ENCODE results near the gene MAN2B1. TPM values are rescaled to one million over a fixed set of nuclear protein-coding genes. Genes with fewer than 3 reads are reported as not detected.
"Not testable (repeated sequence)": the region's sequence is repeated elsewhere in the genome, so short reads cannot be mapped to it uniquely, and the experiment has no call there.

MAN2B1 gene
- total RNA-seq, 1 experiment from 2014 or later, result 37.5 TPM

DNA sequence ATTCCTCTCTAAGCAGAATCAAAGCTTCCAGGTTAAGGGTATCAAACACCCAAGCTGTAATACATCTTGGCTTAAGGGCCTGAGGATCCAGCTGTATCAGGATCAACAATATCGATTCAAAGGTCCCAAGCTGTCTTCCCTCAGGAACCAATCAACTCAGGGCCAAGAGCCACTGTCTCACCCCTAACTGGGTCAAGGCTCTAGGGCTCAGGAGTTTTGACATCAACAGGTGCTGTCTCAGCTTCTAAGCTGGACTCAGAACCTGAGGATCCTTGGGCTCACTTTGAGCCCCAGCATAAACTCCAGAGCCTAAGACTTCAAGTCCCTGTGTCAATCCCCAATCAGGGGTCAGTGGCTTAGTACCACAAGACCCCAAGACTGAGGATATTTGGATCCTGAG, 29.0 kb upstream of the MAN2B1 start:
- no peaks in the 10 kb centered on the region for H3K9me3 ChIP-seq
- H3K4me3 ChIP-seq, result peak overlapping the region; percentile 82
- DNase-seq, result no peak
- peaks cover 37% of the 10 kb centered on the region for H3K36me3 ChIP-seq
- H3K27me3 ChIP-seq, result no peaks in the 10 kb centered on the region

DNA sequence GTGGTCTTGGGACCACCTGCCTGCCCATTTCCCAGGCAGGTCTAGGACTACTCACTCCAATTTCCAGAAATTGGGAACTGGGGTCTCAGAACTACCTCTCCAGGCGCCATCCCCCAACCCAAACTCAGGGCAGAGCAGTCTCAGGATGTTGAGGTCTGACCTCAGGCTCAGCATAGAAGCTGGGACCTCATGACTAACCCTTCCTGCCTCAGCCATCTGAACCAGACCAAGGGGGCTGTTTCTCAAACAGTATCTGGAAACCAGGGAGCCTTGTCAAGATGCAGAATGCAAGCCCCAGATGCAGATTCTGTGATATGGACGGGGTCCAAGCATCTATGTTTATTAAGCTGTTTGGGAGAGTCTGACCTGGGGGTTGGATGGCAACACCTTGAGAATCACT, 28.6 kb upstream of the MAN2B1 start:
- Histone ChIP-seq H3K9me3 (no peaks in the 10 kb centered on the region), H3K4me3 (peak overlapping the region; percentile 82), H3K36me3 (peaks cover 34% of the 10 kb centered on the region), H3K27me3 (no peaks in the 10 kb centered on the region)
- no peak for DNase-seq

DNA sequence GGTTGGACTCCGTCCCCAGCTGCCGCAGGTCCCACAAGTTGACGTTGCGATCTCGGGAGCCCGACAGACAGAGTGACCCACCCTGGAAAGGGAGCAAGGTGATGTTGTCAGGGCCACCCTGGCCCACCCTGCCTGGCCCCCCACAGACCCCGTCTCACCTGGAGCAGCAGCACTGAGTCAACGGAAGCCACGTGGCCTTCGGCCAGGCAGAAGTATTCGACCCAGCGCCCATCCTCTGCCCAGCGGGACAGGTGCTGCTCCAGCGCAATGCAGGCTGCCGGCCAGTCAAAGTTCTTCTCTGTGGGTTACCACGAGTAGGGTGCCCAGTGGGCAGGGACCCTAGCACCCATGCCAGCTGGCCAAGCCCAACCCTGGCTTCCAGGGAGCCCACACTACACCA, 28.1 kb upstream of the MAN2B1 start:
- peaks cover 32% of the 10 kb centered on the region for H3K36me3 ChIP-seq
- H3K9me3 ChIP-seq, result no peaks in the 10 kb centered on the region
- no peak overlapping the region for H3K4me3 ChIP-seq
- H3K27me3 ChIP-seq, result no peaks in the 10 kb centered on the region
- DNase-seq, result no peak

DNA sequence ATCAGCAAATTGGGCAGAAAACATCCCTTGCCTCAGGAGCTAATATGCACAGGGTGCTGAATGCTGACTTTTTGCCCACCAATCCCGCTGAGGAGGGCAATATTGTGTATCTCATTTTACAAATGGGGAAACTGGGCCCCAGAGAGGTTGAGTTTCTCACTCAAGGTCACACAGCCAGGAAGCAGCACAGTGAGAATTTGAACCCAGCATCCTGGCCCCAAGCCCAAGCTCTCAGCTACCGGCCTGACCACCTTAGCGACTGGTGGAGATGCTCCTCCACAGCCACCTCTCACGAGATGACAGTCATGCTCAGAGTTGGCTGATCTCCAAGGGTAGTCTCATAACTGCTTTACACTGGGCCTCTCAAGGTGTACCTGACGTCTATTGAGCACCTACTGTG, 26.4 kb upstream of the MAN2B1 start:
- Histone ChIP-seq H3K27me3 (no peaks in the 10 kb centered on the region), H3K9me3 (no peaks in the 10 kb centered on the region), H3K4me3 (no peak overlapping the region), H3K36me3 (peaks cover 31% of the 10 kb centered on the region)
- DNase-seq, result no peak

DNA sequence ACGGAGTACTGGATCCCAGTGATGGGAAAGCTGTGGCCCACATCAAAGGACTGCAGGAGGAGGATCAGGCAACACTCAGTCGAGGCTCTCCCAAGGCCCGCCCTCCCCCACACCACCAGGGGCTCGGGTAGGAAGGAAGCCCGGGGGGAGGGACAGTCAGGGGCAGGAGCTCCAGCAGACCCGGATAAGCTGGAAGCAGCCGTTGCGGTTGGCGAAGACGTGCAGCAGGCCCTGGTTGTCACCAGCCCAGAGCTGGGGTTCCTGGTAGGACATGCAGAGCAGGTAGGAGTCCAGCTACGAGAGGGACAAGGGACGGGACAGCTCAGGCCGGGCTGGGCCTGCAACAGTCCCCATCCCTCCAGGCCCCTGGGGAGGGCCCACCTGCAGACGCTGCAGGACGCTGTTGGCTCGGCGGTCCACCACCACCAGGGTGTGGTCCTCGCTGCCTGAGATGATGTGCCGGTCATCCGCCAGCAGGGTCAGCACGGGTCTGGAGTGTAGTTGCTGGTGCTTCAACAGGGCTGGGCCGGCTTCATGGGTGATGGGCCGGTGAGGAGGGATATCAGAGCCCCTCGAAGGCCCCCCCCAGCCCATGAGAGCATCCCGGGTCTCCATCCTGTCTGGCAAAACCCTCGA, 23.2 kb upstream of the MAN2B1 start:
- Histone ChIP-seq H3K9me3 (no peaks in the 10 kb centered on the region), H3K4me3 (no peak overlapping the region), H3K36me3 (peaks cover 28% of the 10 kb centered on the region), H3K27me3 (no peaks in the 10 kb centered on the region)
- no peak for DNase-seq

DNA sequence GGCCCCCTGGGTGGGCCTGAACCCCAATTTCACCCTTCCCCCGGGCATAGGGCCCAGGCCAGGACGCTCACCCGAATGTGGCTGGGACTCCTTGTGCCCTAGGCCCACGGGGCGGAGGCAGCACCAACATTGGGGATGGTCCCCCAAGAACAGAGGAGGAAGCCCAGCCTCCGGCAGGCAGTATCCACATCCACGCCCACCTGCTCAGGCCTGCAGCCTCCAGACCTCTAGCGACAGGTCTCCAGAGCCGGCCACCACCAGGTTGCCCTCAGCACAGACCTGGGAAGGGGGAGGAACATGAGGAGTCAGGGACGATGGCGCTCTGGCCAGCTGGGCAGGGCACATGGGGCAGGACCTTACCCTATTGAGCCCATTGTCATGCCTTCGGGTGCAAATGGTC, 22.5 kb upstream of the MAN2B1 start:
- peaks cover 28% of the 10 kb centered on the region for H3K36me3 ChIP-seq
- no peak for DNase-seq
- no peaks in the 10 kb centered on the region for H3K9me3 ChIP-seq
- H3K27me3 ChIP-seq, result no peaks in the 10 kb centered on the region
- H3K4me3 ChIP-seq, result no peak overlapping the region

DNA sequence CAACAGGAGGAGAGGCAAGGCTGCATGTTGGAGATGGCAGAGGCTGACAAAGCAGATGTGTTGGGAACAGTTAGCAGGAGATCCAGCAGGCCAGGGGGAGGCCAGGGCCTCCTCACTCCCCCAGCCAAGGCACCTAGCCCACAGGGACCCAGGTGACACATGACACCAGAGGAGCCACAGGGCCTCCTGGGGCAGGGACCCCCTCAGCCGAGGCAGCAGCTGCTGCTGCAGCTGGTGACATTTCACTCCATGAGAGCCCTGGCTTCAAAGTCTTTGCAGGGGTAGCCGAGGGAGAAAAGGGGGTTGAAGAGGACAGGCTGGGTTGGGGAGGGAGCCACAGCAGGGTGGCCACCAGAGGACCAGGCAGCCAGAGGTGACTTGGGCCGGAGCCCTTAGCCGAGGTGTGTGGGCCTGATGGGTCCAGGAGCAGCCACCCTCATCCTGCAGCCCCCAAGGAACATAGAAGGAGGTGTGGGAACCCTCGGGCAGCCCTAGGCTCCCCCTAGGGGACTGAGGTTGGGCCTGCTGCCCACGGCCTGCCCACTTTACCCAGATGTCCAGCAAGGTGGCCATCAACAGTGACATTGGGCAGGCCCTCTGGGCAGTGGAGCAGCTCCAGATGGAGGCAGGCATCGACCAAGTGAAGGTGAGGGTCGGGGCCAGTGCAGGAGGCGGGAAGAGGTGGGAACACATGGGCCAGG, 21.1 kb upstream of the MAN2B1 start, which contains the start of gene GNG14:
Gene GNG14, plus strand, starts transcription at position 503 of the 701 bp plus-strand sequence. Its CDS starts 51 bp downstream, at position 554.
- Histone ChIP-seq H3K4me3 (no peak within 1 kb of the TSS), H3K9me3 (no peaks in the 10 kb centered on the region), H3K36me3 (peaks cover 22% of the 10 kb centered on the region), H3K27me3 (no peaks in the 10 kb centered on the region)
- DNase-seq, result no peak

DNA sequence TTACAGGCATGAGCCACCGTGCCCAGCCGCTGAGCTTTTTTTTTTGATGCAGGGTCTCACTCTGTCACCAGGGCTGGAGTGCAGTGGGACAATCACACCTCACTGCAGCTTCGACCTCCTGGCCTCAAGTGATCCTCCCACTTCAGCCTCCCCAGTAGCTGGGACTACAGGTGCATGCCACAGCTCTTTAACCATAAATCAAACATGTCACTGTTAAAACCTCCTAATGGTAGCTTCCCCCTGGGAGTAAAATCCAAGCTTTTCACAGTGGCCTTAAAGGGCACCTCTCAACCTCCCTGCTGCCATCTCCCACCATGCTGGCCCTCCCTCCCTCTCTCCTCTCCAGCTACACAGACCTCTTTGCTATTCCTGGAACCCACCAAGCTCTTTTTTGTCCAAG, 19.3 kb upstream of the MAN2B1 start:
- Histone ChIP-seq H3K4me3 (no peak overlapping the region), H3K36me3 (peaks cover 22% of the 10 kb centered on the region), H3K9me3 (no peaks in the 10 kb centered on the region), H3K27me3 (no peaks in the 10 kb centered on the region)
- no peak for DNase-seq

DNA sequence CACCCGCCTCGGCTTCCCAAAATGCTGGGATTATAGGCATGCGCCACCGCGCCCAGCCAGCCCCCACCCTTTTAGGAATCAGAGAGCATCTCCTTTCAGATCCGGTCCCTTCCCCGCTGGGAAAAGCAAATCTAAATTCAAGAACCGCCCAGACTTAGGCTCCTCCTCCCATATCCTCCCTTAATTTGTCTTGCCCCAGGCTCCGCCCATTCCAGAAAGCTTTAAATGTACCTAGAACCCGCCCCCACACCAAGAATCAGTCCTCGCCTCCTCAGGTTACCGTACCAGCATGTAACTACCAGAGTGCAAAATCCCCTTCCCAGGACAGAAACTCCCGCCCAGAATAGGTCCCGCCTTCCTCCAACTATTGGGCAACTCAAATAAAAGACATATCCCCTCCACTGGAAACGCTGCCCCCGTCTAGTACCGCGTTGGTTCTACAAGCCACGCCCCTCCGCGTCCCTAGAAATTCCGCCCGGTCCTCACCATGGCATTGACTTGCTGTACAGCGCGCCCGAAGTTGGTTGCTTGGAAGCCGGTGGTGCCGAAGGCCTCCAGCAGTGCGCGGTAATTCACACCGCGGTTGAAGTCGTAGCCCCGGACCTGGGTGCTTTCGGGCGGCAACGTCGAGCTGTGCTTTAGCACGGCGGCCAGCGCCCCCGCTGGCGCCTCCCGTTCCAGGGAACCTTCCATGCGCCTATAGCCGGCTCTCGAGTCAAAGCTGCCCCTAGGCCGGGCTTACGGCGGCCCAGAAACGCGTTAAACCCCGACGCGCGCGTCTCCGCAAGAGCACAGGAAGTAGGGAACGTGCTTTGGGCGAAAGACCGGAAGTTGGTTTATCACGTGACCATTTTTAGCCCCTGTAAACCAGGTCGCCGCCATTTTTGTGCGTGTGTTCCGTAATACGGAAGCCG, 14.8 kb upstream of the MAN2B1 start, which contains the start of gene DHPS:
Gene DHPS, minus strand, starts transcription at position 807 of the 914 bp plus-strand sequence. Its CDS starts 114 bp downstream, at position 693.
- peaks cover 40% of the 10 kb centered on the region for H3K36me3 ChIP-seq
- peak within 1 kb of the TSS; percentile 94 for H3K4me3 ChIP-seq
- no peaks in the 10 kb centered on the region for H3K27me3 ChIP-seq
- DNase-seq, result peak; percentile 98
- no peaks in the 10 kb centered on the region for H3K9me3 ChIP-seq

DNA sequence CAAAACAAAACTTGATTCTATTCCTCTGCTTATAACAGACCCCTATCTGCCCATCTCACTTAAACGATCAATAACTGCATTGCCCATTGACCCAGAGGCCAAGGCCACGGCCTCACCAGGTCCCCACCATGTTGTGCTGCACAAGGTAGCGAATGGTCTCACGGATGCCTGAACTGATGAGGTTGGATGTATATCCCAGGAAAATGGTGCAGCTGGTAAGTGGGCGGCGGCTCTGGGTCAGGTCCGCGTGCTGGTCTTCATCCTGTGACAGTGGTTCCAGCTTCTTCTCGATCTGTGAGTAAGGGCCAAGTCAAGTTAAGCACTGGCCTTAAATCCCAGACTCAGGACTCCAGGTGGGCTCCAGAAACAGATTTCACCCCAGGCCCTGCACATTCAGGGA, 13.5 kb upstream of the MAN2B1 start:
- Histone ChIP-seq H3K9me3 (no peaks in the 10 kb centered on the region), H3K27me3 (no peaks in the 10 kb centered on the region), H3K4me3 (no peak overlapping the region), H3K36me3 (peaks cover 52% of the 10 kb centered on the region)
- no peak for DNase-seq

DNA sequence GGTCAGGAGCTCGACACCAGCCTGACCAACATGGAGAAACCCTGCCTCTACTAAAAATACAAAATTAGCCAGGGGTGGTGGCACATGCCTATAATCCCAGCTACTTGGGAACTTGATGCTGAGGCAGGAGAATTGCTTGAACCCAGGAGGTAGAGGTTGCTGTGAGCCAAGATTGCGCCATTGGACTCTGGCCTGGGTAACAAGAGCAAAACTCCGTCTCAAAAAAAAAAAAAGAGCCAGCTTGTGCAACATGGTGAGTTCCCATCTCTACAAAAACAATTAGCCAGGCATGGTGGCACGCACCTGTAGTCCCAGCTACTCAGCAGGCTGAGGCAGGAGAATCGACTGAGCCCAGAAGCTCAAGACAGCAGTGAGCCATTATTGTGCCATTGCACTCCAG, 11.5 kb upstream of the MAN2B1 start:
- H3K27me3 ChIP-seq, H3K9me3 ChIP-seq, DNase-seq, H3K4me3 ChIP-seq: not testable (repeated sequence)
- H3K36me3 ChIP-seq, result peaks cover 69% of the 10 kb centered on the region

DNA sequence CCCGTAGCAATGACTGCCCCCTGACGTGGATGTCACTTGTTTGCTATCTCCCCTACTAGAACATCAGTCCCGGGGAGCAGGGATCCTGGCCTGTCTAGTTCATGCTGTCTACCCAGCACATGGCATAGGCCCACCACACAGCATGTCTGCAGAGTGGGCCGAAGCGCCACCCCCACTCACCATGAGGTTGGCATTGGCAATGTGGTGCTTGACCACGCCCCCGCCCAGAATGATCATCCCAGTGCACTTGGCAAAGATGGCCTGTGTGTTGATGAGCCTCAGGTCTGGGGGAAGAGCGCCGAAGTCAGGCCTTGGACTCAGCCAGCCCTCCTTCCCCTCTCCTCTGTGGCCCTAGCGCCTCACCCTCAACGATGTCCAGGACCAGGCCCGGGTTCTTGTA, 10.4 kb upstream of the MAN2B1 start:
- Histone ChIP-seq H3K9me3 (no peaks in the 10 kb centered on the region), H3K4me3 (no peak overlapping the region), H3K36me3 (peaks cover 80% of the 10 kb centered on the region), H3K27me3 (no peaks in the 10 kb centered on the region)
- DNase-seq, result no peak

DNA sequence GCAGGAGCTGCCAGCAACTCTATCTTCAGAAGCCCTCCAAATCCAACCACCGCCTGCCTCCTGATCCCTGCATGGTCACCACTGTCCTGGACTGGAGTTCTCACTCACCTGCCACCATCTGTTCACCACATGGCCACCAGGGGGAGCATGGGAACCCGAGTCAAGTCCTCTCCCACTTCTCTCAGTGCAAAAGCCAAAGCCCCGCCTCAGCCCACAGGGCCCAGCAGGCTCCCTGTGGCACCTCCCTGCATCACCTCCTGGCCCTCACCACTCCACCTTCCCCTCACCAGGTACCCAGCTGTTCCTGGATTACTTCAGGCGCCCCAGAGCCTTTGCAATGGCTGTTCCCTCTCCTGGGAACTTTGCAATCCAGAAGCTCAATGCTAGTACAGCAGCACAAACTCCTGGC, 9.8 kb upstream of the MAN2B1 start:
- H3K36me3 ChIP-seq, result peaks cover 83% of the 10 kb centered on the region
- H3K4me3 ChIP-seq, result no peak overlapping the region

DNA sequence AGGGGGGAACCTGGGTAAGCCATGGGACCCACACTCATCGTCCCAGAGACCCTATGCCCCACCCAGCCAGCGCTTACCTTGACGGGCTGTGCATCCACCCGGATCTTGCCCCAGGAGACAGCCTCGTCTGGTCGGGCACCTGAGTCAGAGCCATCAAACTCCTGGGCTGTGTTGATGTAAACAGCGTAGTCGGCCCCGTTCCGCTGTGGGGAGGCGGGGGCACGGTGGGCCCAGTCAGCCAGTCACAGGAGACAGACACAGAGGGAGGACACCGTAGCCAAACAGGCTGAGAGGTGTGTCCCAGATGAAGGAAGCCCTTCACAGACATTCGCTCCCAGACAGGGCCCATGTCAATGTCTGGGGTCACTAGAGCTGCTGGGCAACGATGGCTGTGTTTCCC, 9.4 kb upstream of the MAN2B1 start:
- no peaks in the 10 kb centered on the region for H3K9me3 ChIP-seq
- H3K27me3 ChIP-seq, result no peaks in the 10 kb centered on the region
- H3K4me3 ChIP-seq, result no peak overlapping the region
- DNase-seq, result no peak
- H3K36me3 ChIP-seq, result peaks cover 86% of the 10 kb centered on the region

More for the DNA sequence above, 9.8 kb upstream of the MAN2B1 start:
- peak; percentile 89 for DNase-seq
- H3K9me3 ChIP-seq, result no peaks in the 10 kb centered on the region
- no peaks in the 10 kb centered on the region for H3K27me3 ChIP-seq

DNA sequence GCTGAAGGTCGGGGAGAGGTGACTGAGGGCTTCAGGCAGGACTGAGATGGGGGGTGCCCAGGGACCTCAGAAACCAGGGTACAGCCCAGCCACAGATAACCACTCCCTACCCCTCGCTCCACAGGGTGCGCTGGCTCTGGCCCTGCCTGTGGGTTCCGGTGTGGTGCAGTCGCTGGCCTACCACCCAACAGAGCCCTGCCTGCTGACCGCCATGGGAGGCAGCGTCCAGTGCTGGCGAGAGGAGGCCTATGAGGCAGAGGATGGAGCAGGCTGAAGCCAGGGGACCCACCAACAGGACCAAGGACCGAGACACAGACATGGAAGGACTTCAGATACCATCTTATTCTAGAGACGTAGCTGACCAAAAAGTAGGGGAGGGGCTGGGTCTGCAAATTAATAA, 8.9 kb upstream of the MAN2B1 start:
- H3K9me3 ChIP-seq, result no peaks in the 10 kb centered on the region
- H3K4me3 ChIP-seq, result no peak overlapping the region
- DNase-seq, result no peak
- peaks cover 90% of the 10 kb centered on the region for H3K36me3 ChIP-seq
- no peaks in the 10 kb centered on the region for H3K27me3 ChIP-seq

DNA sequence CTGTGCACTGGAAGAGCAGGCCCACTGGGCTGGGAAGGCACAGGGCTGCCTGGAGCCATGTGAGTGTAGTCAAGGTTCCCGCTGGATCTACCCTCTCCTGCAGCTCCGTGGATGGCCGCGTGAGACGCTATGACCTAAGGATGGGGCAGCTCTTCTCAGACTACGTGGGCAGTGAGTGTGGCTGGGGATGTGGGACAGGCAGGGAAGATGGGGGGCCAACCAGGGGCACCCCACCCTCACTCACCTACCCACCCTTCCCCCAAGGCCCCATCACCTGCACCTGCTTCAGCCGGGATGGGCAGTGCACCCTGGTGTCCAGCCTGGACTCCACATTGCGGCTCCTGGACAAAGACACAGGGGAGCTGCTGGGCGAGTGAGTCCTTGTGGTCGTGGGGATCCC, 6.2 kb upstream of the MAN2B1 start:
- Histone ChIP-seq H3K9me3 (no peaks in the 10 kb centered on the region), H3K4me3 (no peak overlapping the region), H3K27me3 (no peaks in the 10 kb centered on the region), H3K36me3 (peaks cover 76% of the 10 kb centered on the region)
- no peak for DNase-seq

Measured in MG63 (cell line).